IMR-90 (cell line): ENCODE results near the gene GP5. TPM values are rescaled to one million over a fixed set of nuclear protein-coding genes. Genes with fewer than 3 reads are reported as not detected.
A peak's percentile ranks its signal among the peaks of the same experiment; 100 is the strongest.

Experiments used
- ATAC-seq: fragments of 200-7000 bp; cut with Tn5 transposase; 2 replicates; pipeline ENCODE4 v1.9.1; 2020; ENCODE audit warnings: low read depth, mild to moderate bottlenecking, moderate library complexity
- BruUV-seq: library from RNA; stranded (reverse); fragments of 400-500 nt; replicated peaks from 2 replicates; lab custom pipeline; 2021; lab: Mats Ljungman, UMichigan
- CTCF ChIA-PET: fragments of 300-600 bp; formaldehyde crosslinking; extraction: SDS; loops from one replicate; lab custom pipeline; 2021; ENCODE audit warnings: antibody characterized with exemption; lab: Yijun Ruan, JAX
- POLR2A ChIA-PET: fragments of 300-600 bp; sonication (Branson Sonifier 250); formaldehyde crosslinking; loops from one replicate; lab custom pipeline; 2022; ENCODE audit warnings: antibody characterized with exemption; ENCODE audit not compliant: unreplicated experiment; lab: Charles Lee
- DNase-seq: peaks from one replicate; pipeline ENCODE4 v3.0.0; 2013
- H2AFZ ChIP-seq: replicated peaks from 2 replicates; pipeline ENCODE3; 2013; ENCODE audit warnings: low read length, mild to moderate bottlenecking; ENCODE audit not compliant: poor library complexity
- H2AK5ac ChIP-seq: 2 replicates; pipeline ENCODE4 v1.6.1; 2013; ENCODE audit warnings: low read depth, low read length, inconsistent platforms
- H2AK9ac ChIP-seq: replicated peaks from 2 replicates; pipeline ENCODE3; 2013; ENCODE audit warnings: mild to moderate bottlenecking, low read depth, low read length, moderate library complexity; ENCODE audit not compliant: poor library complexity
- H2BK120ac ChIP-seq: 2 replicates; pipeline ENCODE4 v1.6.1; 2013; ENCODE audit warnings: low read depth, low read length, inconsistent platforms
- H2BK15ac ChIP-seq: 3 replicates; pipeline ENCODE4 v1.6.1; 2013; ENCODE audit warnings: low read depth, low read length, inconsistent platforms
- H2BK20ac ChIP-seq: 2 replicates; pipeline ENCODE4 v1.6.1; 2013; ENCODE audit warnings: low read depth, mild to moderate bottlenecking, inconsistent platforms, low read length, moderate library complexity
- H2BK5ac ChIP-seq: 2 replicates; pipeline ENCODE4 v1.6.1; 2013; ENCODE audit warnings: mild to moderate bottlenecking, low read depth, low read length, inconsistent platforms; ENCODE audit not compliant: poor library complexity, severe bottlenecking
- H3K14ac ChIP-seq: replicated peaks from 2 replicates; pipeline ENCODE4 v1.6.1; 2013; ENCODE audit warnings: low read depth, low read length, inconsistent platforms
- H3K18ac ChIP-seq: 2 replicates; pipeline ENCODE4 v1.6.1; 2013; ENCODE audit warnings: low read depth, low read length, control low read depth
- H3K23ac ChIP-seq: 2 replicates; pipeline ENCODE4 v1.6.1; 2013; ENCODE audit warnings: low read depth, low read length, inconsistent platforms
- H3K27ac ChIP-seq: 2 replicates; pipeline ENCODE4 v1.5.1; 2013; ENCODE audit warnings: mild to moderate bottlenecking, control low read depth, low read length; ENCODE audit not compliant: insufficient read depth
- H3K27me3 ChIP-seq: 2 replicates; pipeline ENCODE4 v1.6.1; 2013; ENCODE audit warnings: low read length; ENCODE audit not compliant: control insufficient read depth, insufficient read depth
- H3K36me3 ChIP-seq: 2 replicates; pipeline ENCODE4 v1.6.1; 2013; ENCODE audit warnings: low read length, mixed read lengths; ENCODE audit not compliant: control insufficient read depth, insufficient read depth
- H3K4ac ChIP-seq: 2 replicates; pipeline ENCODE4 v1.6.1; 2013; ENCODE audit warnings: low read depth, low read length, inconsistent platforms
- H3K4me1 ChIP-seq: 2 replicates; pipeline ENCODE4 v1.6.1; 2013; ENCODE audit warnings: low read length, mixed read lengths; ENCODE audit not compliant: control insufficient read depth, insufficient read depth
- H3K4me2 ChIP-seq: 2 replicates; pipeline ENCODE4 v1.6.1; 2013; ENCODE audit warnings: low read depth, mild to moderate bottlenecking, control low read depth, low read length, moderate library complexity
- H3K4me3 ChIP-seq: 2 replicates; pipeline ENCODE4 v1.5.1; 2013; ENCODE audit warnings: low read depth, mild to moderate bottlenecking, control low read depth, low read length, moderate library complexity; ENCODE audit not compliant: insufficient read depth
- H3K56ac ChIP-seq: 2 replicates; pipeline ENCODE4 v1.6.1; 2013; ENCODE audit warnings: low read length, inconsistent platforms; ENCODE audit not compliant: insufficient read depth; ENCODE audit errors: extremely low read depth
- H3K79me1 ChIP-seq, 2 experiments: 2 replicates each; pipeline ENCODE4 v1.6.1; 2013; ENCODE audit warnings: low read length in 2 of 2, inconsistent platforms in 1 of 2, low read depth in 1 of 2
- H3K9ac ChIP-seq: 2 replicates; pipeline ENCODE4 v1.6.1; 2013; ENCODE audit warnings: low read depth, low read length, control low read depth
- H3K9me1 ChIP-seq: 2 replicates; pipeline ENCODE4 v1.6.1; 2013; ENCODE audit warnings: low read length, inconsistent platforms; ENCODE audit not compliant: insufficient read depth
- H3K9me3 ChIP-seq: 2 replicates; pipeline ENCODE4 v1.6.1; 2013; ENCODE audit warnings: low read length; ENCODE audit not compliant: control insufficient read depth, insufficient read depth
- H4K20me1 ChIP-seq: 2 replicates; pipeline ENCODE4 v1.6.1; 2013; ENCODE audit warnings: low read length, inconsistent platforms; ENCODE audit not compliant: insufficient read depth
- H4K5ac ChIP-seq: 2 replicates; pipeline ENCODE4 v1.6.1; 2013; ENCODE audit warnings: mild to moderate bottlenecking, low read depth, low read length, control low read depth
- H4K8ac ChIP-seq, 2 experiments: 2 replicates each; pipeline ENCODE4 v1.6.1; 2013; ENCODE audit warnings: low read depth in 2 of 2, low read length in 2 of 2, control low read depth in 1 of 2, inconsistent platforms in 1 of 2
- H4K91ac ChIP-seq: 2 replicates; pipeline ENCODE4 v1.6.1; 2013; ENCODE audit warnings: low read depth, low read length, inconsistent platforms; ENCODE audit not compliant: insufficient read depth
- CTCF ChIP-seq: conservative IDR thresholded peaks from 2 replicates; pipeline ENCODE4 v1.5.1; 2012; ENCODE audit warnings: mild to moderate bottlenecking, low read depth, low read length, improper control_type of control experiment
- FOS ChIP-seq: fragments of 150-350 bp; IDR thresholded peaks from 2 replicates; pipeline ENCODE4 v1.6.1; 2016; ENCODE audit warnings: low read depth, low read length
- RCOR1 ChIP-seq: IDR thresholded peaks from 2 replicates; pipeline ENCODE4 v1.6.1; 2012; ENCODE audit warnings: mild to moderate bottlenecking, low read length, improper control_type of control experiment; ENCODE audit not compliant: insufficient replicate concordance
- RFX5 ChIP-seq: IDR thresholded peaks from 2 replicates; pipeline ENCODE4 v1.8.0; 2012; ENCODE audit warnings: low read depth, mild to moderate bottlenecking, low read length, moderate library complexity
- WGBS, 2 experiments: methylation state at CpG; one replicate each; pipeline versions ENCODE4 v1.1.5 to v1.1.7; 2013; ENCODE audit warnings: missing lambda C conversion rate in 2 of 2; ENCODE audit not compliant: insufficient read length in 1 of 2; ENCODE audit errors: extremely low coverage in 2 of 2; 5-methylcytosine and 5-hydroxymethylcytosine counted together
- dilution Hi-C: fragments of 300-500 bp; cut with HindIII; formaldehyde crosslinking; loops from one replicate; pipeline ENCODE4 v1.14.3; 2018; ENCODE audit warnings: low sequenced_read_pairs; ENCODE audit not compliant: unreplicated experiment
- in situ Hi-C: fragments of 300-500 bp; cut with MboI; formaldehyde crosslinking; loops from 3 replicates; pipeline ENCODE4 v1.14.3; 2019; ENCODE audit warnings: low sequenced_read_pairs, inconsistent platforms, mixed read lengths
- intact Hi-C: fragments of 100-400 bp; cut with micrococcal nuclease; formaldehyde crosslinking; loops from 2 replicates; pipeline ENCODE4 v1.10.0; 2022
- polyA plus RNA-seq, 3 experiments: library from polyadenylated mRNA; depleted of rRNA; stranded (reverse); fragments of >200 nt; gene quantifications; 2 replicates each; pipeline ENCODE4 v1.2.3, GENCODE V29; 2012; ENCODE audit warnings: low replicate concordance in 1 of 3
- total RNA-seq: library from RNA; depleted of rRNA; stranded (reverse); fragments of >200 nt; gene quantifications from 2 replicates; pipeline ENCODE4 v1.2.3, GENCODE V29; 2012

Gene GP5
- total and polyA plus RNA-seq, 2 of the 4 experiments (the other 2 are of a cell fraction), result under 0.01 to 0.12 TPM

DNA sequence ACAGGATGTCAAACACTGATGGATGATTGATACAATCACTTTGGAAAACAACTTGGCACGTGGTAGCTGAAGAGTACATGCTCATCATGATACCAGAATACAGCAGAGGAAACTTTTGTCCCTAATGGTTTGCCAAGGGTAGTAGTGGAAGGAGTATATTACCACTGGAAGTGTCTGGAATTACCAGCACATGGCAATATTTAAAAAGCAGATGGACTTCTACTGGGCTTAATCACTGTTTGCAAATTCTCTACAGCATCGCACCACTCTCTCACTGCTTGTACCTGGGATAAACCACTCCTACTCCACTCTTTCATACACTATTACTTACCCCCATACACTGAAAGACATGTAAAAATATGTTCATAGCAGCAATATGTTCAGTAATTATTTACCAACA is 19.6 kb upstream of the GP5 start:
- Histone ChIP-seq H3K9me3 (no peaks in the 10 kb centered on the region), H4K91ac (no peak overlapping the region), H2BK5ac (no peak overlapping the region), H2BK20ac (no peak overlapping the region), H3K36me3 (peaks cover 24% of the 10 kb centered on the region), H2BK15ac (no peak overlapping the region), H3K18ac (no peak overlapping the region), H3K9ac (no peak overlapping the region), H4K8ac (no peak overlapping the region), H3K4me3 (no peak overlapping the region), H3K14ac (no peak overlapping the region), H2AK5ac (no peak overlapping the region), H4K5ac (no peak overlapping the region), H3K4me2 (no peak overlapping the region), H3K79me1 (peaks cover 21 to 52% of the 10 kb centered on the region in 2 experiments), H3K4me1 (peaks cover 6% of the 10 kb centered on the region), H4K20me1 (peaks cover 53% of the 10 kb centered on the region), H2AK9ac (no peak overlapping the region), H3K56ac (no peak overlapping the region), H3K9me1 (peaks cover 7% of the 10 kb centered on the region), H3K27ac (no peak overlapping the region), H3K27me3 (no peaks in the 10 kb centered on the region), H2AFZ (no peak overlapping the region), H3K4ac (no peak overlapping the region), H2BK120ac (no peak overlapping the region), H3K23ac (0 out of 2 replicates have a peak overlapping the region, but pooled peaks have one; percentile 82)
- in situ Hi-C loops, result no loop called here
- DNase-seq, result no peak
- WGBS, 2 experiments, result 100% methylated on average over 1 of the region's 2 CpGs; no CpG with 5 or more reads in 1 of the 2 experiments
- dilution Hi-C loops, result no loop called here
- intact Hi-C loops, result no loop called here
- ChIA-PET POLR2A (no interaction called here), CTCF (no interaction called here)
- no TSS peak for BruUV-seq
- TF ChIP-seq FOS, result no peak
- TF ChIP-seq CTCF, result no peak
- no peak for TF ChIP-seq RCOR1
- no peak for TF ChIP-seq RFX5
- no peak for ATAC-seq
